ENCODE results near the gene ATXN7L3B.

- TF ChIP-seq CTCF (IDR thresholded peaks at IDR 0.05; ENCODE audit: insufficient read depth, low read length) (no peak), GABPA (IDR thresholded peaks at IDR 0.05; ENCODE audit: low read depth) (no peak), REST (IDR thresholded peaks at IDR 0.05; ENCODE audit: insufficient replicate concordance, low read depth) (no peak)
Measured at GRCh38 chr12:74579981-74580380, 42.3 kb downstream of the ATXN7L3B start.

All from HL-60 (cell line).